ENCODE measurements around the gene MSH2. TPM values are rescaled to one million over a fixed set of nuclear protein-coding genes. Genes with fewer than 3 reads are reported as not detected.

MSH2 gene
- total and polyA plus RNA-seq, 2 of the 13 experiments (the other 11 are each of a cell fraction or from before 2014, with no cell fraction given), result 19.9 to 76.3 TPM

GRCh38 chr2:47402805-47403608 is at the start of gene MSH2 (continued):
- peak; percentile 92 for TF ChIP-seq ZNF142 (CRISPR knock-in tag; IDR thresholded peaks at IDR 0.05)
- TF ChIP-seq ZNF598 (CRISPR knock-in tag; IDR thresholded peaks at IDR 0.05; ENCODE audit: borderline replicate concordance), result no peak; the same call in none of the 2 replicates
- peak; percentile 81 for TF ChIP-seq POGK (CRISPR knock-in tag; conservative IDR thresholded peaks at IDR 0.05)
- no peak for TF ChIP-seq ZNF878 (CRISPR knock-in tag; IDR thresholded peaks at IDR 0.05)
- 0 out of 2 replicates have a peak, but pooled peaks have one; percentile 17 for TF ChIP-seq HNF4A (CRISPR knock-in tag; IDR thresholded peaks at IDR 0.05)
- TF ChIP-seq HOMEZ (CRISPR knock-in tag; IDR thresholded peaks at IDR 0.05; ENCODE audit: low read depth), result no peak
- TF ChIP-seq CHD4 (IDR thresholded peaks at IDR 0.05; ENCODE audit: borderline replicate concordance, low read length), result no peak
- TF ChIP-seq MLXIP (CRISPR knock-in tag; IDR thresholded peaks at IDR 0.05; ENCODE audit: borderline replicate concordance), result peak; percentile 86
- TF ChIP-seq MAX (IDR thresholded peaks at IDR 0.05), result peak; percentile 90
- TF ChIP-seq KLF12 (CRISPR knock-in tag; IDR thresholded peaks at IDR 0.05; ENCODE audit: borderline replicate concordance), result peak; percentile 95
- TF ChIP-seq ZBTB20 (CRISPR knock-in tag; IDR thresholded peaks at IDR 0.05; ENCODE audit: borderline replicate concordance, low read depth), result peak; percentile 91; the same call in 1 of the 2 replicates
- peak; percentile 89 for TF ChIP-seq ZBTB34 (CRISPR knock-in tag; IDR thresholded peaks at IDR 0.05)
- TF ChIP-seq TMF1 (CRISPR knock-in tag; IDR thresholded peaks at IDR 0.05; ENCODE audit: low read depth), result peak; percentile 93; the same call in 1 of the 2 replicates
